Small intestine (tissue), 7 donors: ENCODE measurements around the gene CCDC7. TPM values are rescaled to one million over a fixed set of nuclear protein-coding genes. Genes with fewer than 3 reads are reported as not detected.

Source experiments
- DNase-seq, 2 donors: peaks; one replicate each; pipeline versions ENCODE4 v3.0.0 to v3.0.0-alpha.2; 2013
- FAIRE-seq: peaks from 2 replicates; lab custom pipeline; 2012; peaks lifted over from hg19 to GRCh38; lab: Jason Lieb, UNC
- H3K27ac ChIP-seq, 3 donors: one replicate each; pipeline ENCODE4 v1.5.1; 2013; ENCODE audit warnings: low read length in 2 of 3, mild to moderate bottlenecking in 2 of 3, control low read depth in 1 of 3, inconsistent platforms in 1 of 3, low read depth in 1 of 3, moderate library complexity in 1 of 3
- H3K27me3 ChIP-seq, 3 donors: one replicate each; pipeline ENCODE4 v1.6.1; 2013; ENCODE audit warnings: low read length in 3 of 3, inconsistent platforms in 1 of 3; ENCODE audit not compliant: control insufficient read depth in 3 of 3, insufficient read depth in 3 of 3
- H3K36me3 ChIP-seq, 3 donors: one replicate each; pipeline ENCODE4 v1.6.1; 2013; ENCODE audit warnings: low read length in 3 of 3, inconsistent platforms in 1 of 3, low read depth in 1 of 3, mild to moderate bottlenecking in 1 of 3, moderate library complexity in 1 of 3; ENCODE audit not compliant: control insufficient read depth in 3 of 3, insufficient read depth in 2 of 3
- H3K4me1 ChIP-seq, 3 donors: one replicate each; pipeline ENCODE4 v1.6.1; 2013; ENCODE audit warnings: low read length in 2 of 3, inconsistent platforms in 1 of 3, low read depth in 1 of 3, mild to moderate bottlenecking in 1 of 3, moderate library complexity in 1 of 3; ENCODE audit not compliant: control insufficient read depth in 3 of 3, insufficient read depth in 2 of 3
- H3K4me3 ChIP-seq, 3 donors: one replicate each; pipeline ENCODE4 v1.5.1; 2013; ENCODE audit warnings: low read length in 3 of 3, control low read depth in 1 of 3, inconsistent platforms in 1 of 3, low read depth in 1 of 3, mild to moderate bottlenecking in 1 of 3, moderate library complexity in 1 of 3
- H3K9me3 ChIP-seq, 2 donors: one replicate each; pipeline ENCODE4 v1.6.1; 2013; ENCODE audit warnings: low read depth in 1 of 2, low read length in 1 of 2; ENCODE audit not compliant: control insufficient read depth in 2 of 2, insufficient read depth in 1 of 2
- WGBS, 3 donors: extraction: QIAGEN DNeasy Blood & Tissue Kit; methylation state at CpG; one replicate each; pipeline ENCODE4 v1.1.7; 2013; 5-methylcytosine and 5-hydroxymethylcytosine counted together
- polyA plus RNA-seq, 4 donors: library from polyadenylated mRNA; stranded (reverse) in 3 of 4; unstranded in 1 of 4; fragments of 200-250 nt in 3 of 4; fragments of 120-200 nt in 1 of 4; gene quantifications; one replicate each; pipeline versions ENCODE4 v1.2.1 to v1.2.3, GENCODE V29; 2013
- donor health status: healthy with polysubstance abuse.
- donor health status: control.
- donor health status: control.
- donor health status: Bipolar disorder and iron deficiency.
- donor health status: healthy.

The CCDC7 gene
- polyA plus RNA-seq, 4 donors: 0.54 to 2.0 (median 1.2) TPM

- FAIRE-seq (no peak), DNase-seq (no peak)
- H3K36me3 ChIP-seq: no peaks in the 10 kb centered on the region
- no peaks in the 10 kb centered on the region for H3K4me1 ChIP-seq
- WGBS, 3 donors: 94 to 96% (median 95%) methylated on average over 8 of the region's 8 CpGs
- no peak overlapping the region for H3K27ac ChIP-seq
- H3K27me3 ChIP-seq: no peaks in the 10 kb centered on the region
- no peaks in the 10 kb centered on the region for H3K9me3 ChIP-seq
- H3K4me3 ChIP-seq: no peak overlapping the region
These were observed 35.4 kb upstream of the CCDC7 start for GRCh38 chr10:32410569-32410968.

GRCh38 chr10:32411797-32412498 is 34.0 kb upstream of the CCDC7 start:
- Histone ChIP-seq H3K4me3 (no peak overlapping the region), H3K4me1 (no peaks in the 10 kb centered on the region), H3K9me3 (no peaks in the 10 kb centered on the region), H3K27me3 (no peaks in the 10 kb centered on the region), H3K36me3 (no peaks in the 10 kb centered on the region), H3K27ac (no peak overlapping the region)
- 74 to 86% (median 85%) methylated on average over 2 of the region's 2 CpGs for WGBS, 3 donors
- no peak for FAIRE-seq
- no peak for DNase-seq

- H3K27ac ChIP-seq: no peak overlapping the region
- no peak for FAIRE-seq
- no peak for DNase-seq
- 35 to 43% (median 38%) methylated on average over 2 of the region's 2 CpGs for WGBS, 3 donors
- no peaks in the 10 kb centered on the region for H3K9me3 ChIP-seq
- no peaks in the 10 kb centered on the region for H3K27me3 ChIP-seq
- no peak overlapping the region for H3K4me3 ChIP-seq
- no peaks in the 10 kb centered on the region for H3K4me1 ChIP-seq
- no peaks in the 10 kb centered on the region for H3K36me3 ChIP-seq
These were observed 33.5 kb upstream of the CCDC7 start for GRCh38 chr10:32412499-32412853.

GRCh38 chr10:32413513-32413912 is 32.4 kb upstream of the CCDC7 start:
- FAIRE-seq: no peak

GRCh38 chr10:32415361-32415760 is 30.6 kb upstream of the CCDC7 start:
- no peaks in the 10 kb centered on the region for H3K36me3 ChIP-seq
- FAIRE-seq: no peak
- H3K27ac ChIP-seq: no peak overlapping the region
- 85 to 91% (median 90%) methylated on average over 2 of the region's 2 CpGs for WGBS, 3 donors
- H3K4me3 ChIP-seq: no peak overlapping the region
- H3K9me3 ChIP-seq: no peaks in the 10 kb centered on the region
- H3K27me3 ChIP-seq: no peaks in the 10 kb centered on the region
- no peak for DNase-seq
- H3K4me1 ChIP-seq: no peaks in the 10 kb centered on the region

More at GRCh38 chr10:32413513-32413912, 32.4 kb upstream of the CCDC7 start:
- DNase-seq: no peak
- H3K27me3 ChIP-seq: no peaks in the 10 kb centered on the region
- no peak overlapping the region for H3K4me3 ChIP-seq
- WGBS, 3 donors: 74 to 92% (median 77%) methylated on average over 2 of the region's 2 CpGs
- H3K27ac ChIP-seq: peak overlapping the region in 1 of 3 donors; percentile 36
- H3K9me3 ChIP-seq: no peaks in the 10 kb centered on the region
- no peaks in the 10 kb centered on the region for H3K36me3 ChIP-seq
- no peaks in the 10 kb centered on the region for H3K4me1 ChIP-seq

- FAIRE-seq (no peak), DNase-seq (peak in 1 of 2 donors; percentile 55)
- Histone ChIP-seq H3K27ac (peak overlapping the region in 1 of 3 donors; percentile 74), H3K36me3 (no peaks in the 10 kb centered on the region), H3K4me3 (no peak overlapping the region), H3K27me3 (no peaks in the 10 kb centered on the region), H3K4me1 (no peaks in the 10 kb centered on the region), H3K9me3 (no peaks in the 10 kb centered on the region)
- WGBS, 3 donors: 39 to 65% (median 42%) methylated on average over 2 of the region's 2 CpGs
These were observed 27.9 kb upstream of the CCDC7 start for GRCh38 chr10:32417911-32418547.

GRCh38 chr10:32418572-32418971 is 27.4 kb upstream of the CCDC7 start:
- H3K9me3 ChIP-seq: no peaks in the 10 kb centered on the region
- no peaks in the 10 kb centered on the region for H3K4me1 ChIP-seq
- peak overlapping the region in 1 of 3 donors; percentile 74 for H3K27ac ChIP-seq
- FAIRE-seq (no peak), DNase-seq (no peak)
- H3K36me3 ChIP-seq: no peaks in the 10 kb centered on the region
- H3K4me3 ChIP-seq: no peak overlapping the region
- WGBS, 3 donors: 27 to 54% (median 34%) methylated on average over 3 of the region's 3 CpGs
- H3K27me3 ChIP-seq: no peaks in the 10 kb centered on the region

- no peaks in the 10 kb centered on the region for H3K4me1 ChIP-seq
- H3K4me3 ChIP-seq: no peak overlapping the region
- H3K27ac ChIP-seq: no peak overlapping the region
- no peak for DNase-seq
- H3K9me3 ChIP-seq: no peaks in the 10 kb centered on the region
- H3K27me3 ChIP-seq: no peaks in the 10 kb centered on the region
- H3K36me3 ChIP-seq: no peaks in the 10 kb centered on the region
- FAIRE-seq: no peak
- WGBS, 3 donors: 14 to 55% (median 31%) methylated on average over 1 of the region's 1 CpG
These were observed 26.3 kb upstream of the CCDC7 start for GRCh38 chr10:32419615-32420014.
